Measurements from ENCODE around the gene SPACDR.

SPACDR gene

GRCh38 chr7:100433592-100434296 is 30.3 kb downstream of the SPACDR start:
- no peak for DNase-seq

GRCh38 chr7:100433276-100433591 is 30.8 kb downstream of the SPACDR start:
- no peak for DNase-seq

GRCh38 chr7:100432621-100433275 is 31.3 kb downstream of the SPACDR start:
- no peak for DNase-seq

GRCh38 chr7:100432053-100432452 is 32.0 kb downstream of the SPACDR start:
- DNase-seq, result no peak

GRCh38 chr7:100431286-100431735 is 32.7 kb downstream of the SPACDR start:
- DNase-seq, result no peak

GRCh38 chr7:100430493-100431285 is 33.4 kb downstream of the SPACDR start:
- DNase-seq, result no peak

- peak; percentile 97 for DNase-seq
Measured at GRCh38 chr7:100429637-100430492, 34.2 kb downstream of the SPACDR start, which contains the start of gene MEPCE. MEPCE (plus strand) TSS chr7:100429831; CDS start chr7:100430019, 188 bp downstream.

GRCh38 chr7:100428967-100429636 is 35.0 kb downstream of the SPACDR start:
- DNase-seq, result peak; percentile 100

- DNase-seq, result peak; percentile 93
Measured at GRCh38 chr7:100428199-100428966, 35.7 kb downstream of the SPACDR start, which contains the start of gene ZCWPW1. ZCWPW1 (minus strand) TSS chr7:100428703; CDS start chr7:100420649, 8,054 bp downstream.

- DNase-seq, result no peak
Measured at GRCh38 chr7:100427762-100428198, 36.3 kb downstream of the SPACDR start.

GRCh38 chr7:100426516-100426915 is 37.5 kb downstream of the SPACDR start:
- no peak for DNase-seq

- DNase-seq, result no peak
Measured at GRCh38 chr7:100425347-100425746, 38.7 kb downstream of the SPACDR start.

GRCh38 chr7:100423315-100423714 is 40.7 kb downstream of the SPACDR start:
- DNase-seq, result no peak

- no peak for DNase-seq
Measured at GRCh38 chr7:100419660-100420226, 44.3 kb downstream of the SPACDR start.

GRCh38 chr7:100418930-100419659 is 45.0 kb downstream of the SPACDR start:
- DNase-seq, result no peak

- no peak for DNase-seq
Measured at GRCh38 chr7:100415448-100415847, 48.6 kb downstream of the SPACDR start.

GRCh38 chr7:100413889-100414288 is 50.2 kb downstream of the SPACDR start:
- no peak for DNase-seq

GRCh38 chr7:100413346-100413745 is 50.7 kb downstream of the SPACDR start:
- DNase-seq, result no peak

- DNase-seq, result no peak
Measured at GRCh38 chr7:100411101-100411500, 53.0 kb downstream of the SPACDR start.

All from T-helper 9 cell (primary cell).